Stomach (tissue), 9 donors: ENCODE measurements around the gene MUC20. TPM values are rescaled to one million over a fixed set of nuclear protein-coding genes. Genes with fewer than 3 reads are reported as not detected.
"Not testable (repeated sequence)": the region's sequence is repeated elsewhere in the genome, so short reads cannot be mapped to it uniquely, and the experiment has no call there.

Experiments
- DNase-seq, 2 donors: peaks; one replicate each; pipeline versions ENCODE4 v3.0.0 to v3.0.0-alpha.2; 2013 to 2019
- H3K27ac ChIP-seq, 5 donors: fragments of 200-600 bp in 4 of 5; sonication (generic) in 4 of 5; one replicate each; pipeline ENCODE4 v1.5.1; 2013 to 2019; ENCODE audit warnings: mild to moderate bottlenecking in 1 of 5, moderate library complexity in 1 of 5
- H3K27me3 ChIP-seq, 3 donors: fragments of 200-600 bp; sonication (generic); one replicate each; pipeline ENCODE4 v1.5.1; 2017 to 2019; ENCODE audit warnings: mixed run types in 1 of 3
- H3K36me3 ChIP-seq, 4 donors: fragments of 200-600 bp; sonication (generic); 1 replicate in 3 of 4; 2 replicates in 1 of 4; pipeline ENCODE4 v1.5.1; 2016 to 2019
- H3K4me1 ChIP-seq, 4 donors: fragments of 200-600 bp; sonication (generic); one replicate each; pipeline ENCODE4 v1.5.1; 2016 to 2019
- H3K4me3 ChIP-seq, 4 donors: fragments of 200-600 bp; sonication (generic) in 3 of 4; one replicate each; pipeline ENCODE4 v1.5.1; 2016 to 2019; ENCODE audit warnings: mild to moderate bottlenecking in 1 of 4
- H3K9me3 ChIP-seq, 4 donors: fragments of 200-600 bp; sonication (generic); one replicate each; pipeline ENCODE4 v1.5.1; 2016 to 2019
- EP300 ChIP-seq: sonication (generic); formaldehyde crosslinking; IDR thresholded peaks from one replicate; pipeline ENCODE4 v1.6.1; 2017; ENCODE audit warnings: antibody characterized with exemption
- POLR2A ChIP-seq, 4 donors: fragments of 450-650 bp; IDR thresholded peaks; one replicate each; pipeline ENCODE4 v1.6.1; 2016; ENCODE audit warnings: antibody characterized with exemption in 4 of 4, control low read depth in 2 of 4, mild to moderate bottlenecking in 1 of 4, moderate library complexity in 1 of 4
- POLR2AphosphoS5 ChIP-seq, 3 donors: sonication (generic); formaldehyde crosslinking; IDR thresholded peaks; one replicate each; pipeline ENCODE4 v1.6.1; 2016; ENCODE audit warnings: antibody characterized with exemption in 3 of 3
- WGBS, 5 donors: extraction: QIAGEN DNeasy Blood & Tissue Kit in 3 of 5; methylation state at CpG; one replicate each; pipeline versions ENCODE4 v1.1.5 to v1.1.7; 2013 to 2018; 5-methylcytosine and 5-hydroxymethylcytosine counted together
- intact Hi-C: fragments of 100-400 bp; cut with DNase I; formaldehyde crosslinking; loops from one replicate; pipeline ENCODE4 v1.15.1; 2023; ENCODE audit warnings: low total_unique reads
- polyA plus RNA-seq, 3 donors: library from polyadenylated mRNA; stranded (reverse); fragments of 200-250 nt; gene quantifications; one replicate each; pipeline ENCODE4 v1.2.3, GENCODE V29; 2013
- total RNA-seq, 5 donors: library from RNA; depleted of rRNA; stranded (reverse); fragments of >200 nt; gene quantifications; one replicate each; pipeline versions ENCODE4 v1.1.0 to v1.2.3, GENCODE V29; 2014 to 2016
- TF ChIP-seq, protein P1 (sequence below), 7 experiments: fragments of 450-650 bp in 4 of 7; fragments of 200-600 bp in 3 of 7; sonication (generic) in 3 of 7; IDR thresholded peaks; one replicate each; pipeline ENCODE4 v1.5.1; 2016 to 2019; ENCODE audit warnings: antibody characterized with exemption in 7 of 7, control low read depth in 2 of 7, mild to moderate bottlenecking in 1 of 7
- donor health status: healthy with polysubstance abuse.
- donor health status: Bipolar disorder and iron deficiency.
- donor health status: healthy.

The MUC20 gene
- total and polyA plus RNA-seq, 8 donors, result 3.8 to 64.8 (median 17.1) TPM

DNA sequence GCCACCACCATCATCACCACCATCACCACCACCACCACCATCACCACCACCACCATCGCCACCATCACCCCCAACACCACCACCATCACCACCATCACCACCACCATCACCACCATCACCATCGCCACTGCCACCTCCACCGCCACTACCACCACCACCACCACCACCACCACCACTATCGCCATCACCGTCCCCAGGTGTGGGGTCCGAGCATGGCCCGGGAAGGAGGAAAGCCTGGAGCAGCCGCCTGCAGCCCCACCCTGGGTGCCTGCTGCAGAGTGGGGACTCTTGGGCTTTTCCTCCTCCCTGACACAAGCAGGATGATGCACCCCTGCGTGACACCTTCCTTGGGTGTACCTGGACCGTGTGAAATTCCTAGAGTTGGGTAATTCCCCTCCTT lies 47.0 kb downstream of the MUC20 start:
- Histone ChIP-seq H3K9me3 (no peaks in the 10 kb centered on the region), H3K4me3 (no peak overlapping the region), H3K27ac (no peak overlapping the region), H3K4me1 (no peaks in the 10 kb centered on the region), H3K36me3 (no peaks in the 10 kb centered on the region), H3K27me3 (peaks cover 0 to 26% (median 14%) of the 10 kb centered on the region in 3 donors)
- intact Hi-C loops, result no loop called here
- no peak for DNase-seq
- 77 to 95% (median 81%) methylated on average over 6 to 10 of the region's 10 CpGs for WGBS, 5 donors
- TF ChIP-seq POLR2AphosphoS5 (IDR thresholded peaks at IDR 0.05) (no peak), EP300 (no peak)

- Histone ChIP-seq H3K9me3 (no peaks in the 10 kb centered on the region), H3K36me3 (no peaks in the 10 kb centered on the region), H3K4me1 (no peaks in the 10 kb centered on the region), H3K4me3 (no peak overlapping the region), H3K27me3 (peaks cover 0 to 19% (median 8%) of the 10 kb centered on the region in 3 donors), H3K27ac (no peak overlapping the region)
- WGBS, 5 donors, result 63 to 83% (median 77%) methylated on average over 6 of the region's 6 CpGs
- DNase-seq, result no peak
- intact Hi-C loops, result no loop called here
- TF ChIP-seq POLR2A (IDR thresholded peaks at IDR 0.05), result no peak
- TF ChIP-seq EP300, result no peak
- no peak for TF ChIP-seq POLR2AphosphoS5 (IDR thresholded peaks at IDR 0.05)
- TF ChIP-seq, protein P1, sequence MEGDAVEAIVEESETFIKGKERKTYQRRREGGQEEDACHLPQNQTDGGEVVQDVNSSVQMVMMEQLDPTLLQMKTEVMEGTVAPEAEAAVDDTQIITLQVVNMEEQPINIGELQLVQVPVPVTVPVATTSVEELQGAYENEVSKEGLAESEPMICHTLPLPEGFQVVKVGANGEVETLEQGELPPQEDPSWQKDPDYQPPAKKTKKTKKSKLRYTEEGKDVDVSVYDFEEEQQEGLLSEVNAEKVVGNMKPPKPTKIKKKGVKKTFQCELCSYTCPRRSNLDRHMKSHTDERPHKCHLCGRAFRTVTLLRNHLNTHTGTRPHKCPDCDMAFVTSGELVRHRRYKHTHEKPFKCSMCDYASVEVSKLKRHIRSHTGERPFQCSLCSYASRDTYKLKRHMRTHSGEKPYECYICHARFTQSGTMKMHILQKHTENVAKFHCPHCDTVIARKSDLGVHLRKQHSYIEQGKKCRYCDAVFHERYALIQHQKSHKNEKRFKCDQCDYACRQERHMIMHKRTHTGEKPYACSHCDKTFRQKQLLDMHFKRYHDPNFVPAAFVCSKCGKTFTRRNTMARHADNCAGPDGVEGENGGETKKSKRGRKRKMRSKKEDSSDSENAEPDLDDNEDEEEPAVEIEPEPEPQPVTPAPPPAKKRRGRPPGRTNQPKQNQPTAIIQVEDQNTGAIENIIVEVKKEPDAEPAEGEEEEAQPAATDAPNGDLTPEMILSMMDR (IDR thresholded peaks at IDR 0.05), result no peak
These were observed 47.6 kb downstream of the MUC20 start for GRCh38 chr3:195768414-195768813.

DNA sequence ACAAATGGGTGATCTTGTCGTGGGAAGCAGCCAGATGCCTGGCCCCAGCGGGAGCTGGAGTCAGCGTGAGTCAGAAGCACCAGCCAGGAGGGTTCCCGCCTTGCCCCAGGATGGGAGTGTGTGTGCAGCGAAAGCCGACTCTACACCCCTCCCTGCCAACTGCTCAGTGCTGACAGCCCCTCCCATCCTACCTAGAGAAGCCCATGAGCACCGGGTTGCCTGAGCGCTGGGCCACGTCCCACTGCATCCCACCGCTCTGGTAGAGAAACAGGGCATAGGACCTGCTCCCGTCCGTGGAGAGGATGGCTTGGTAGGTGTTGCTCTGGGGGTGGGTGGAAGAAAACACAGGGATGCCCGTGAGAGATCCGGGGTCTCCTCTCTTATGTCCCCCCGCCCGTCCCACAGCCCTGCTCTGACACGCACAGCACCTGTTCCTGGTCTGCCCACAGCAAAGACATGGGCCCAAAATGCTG lies 48.1 kb downstream of the MUC20 start:
- TF ChIP-seq POLR2AphosphoS5 (IDR thresholded peaks at IDR 0.05), result no peak
- TF ChIP-seq POLR2A (IDR thresholded peaks at IDR 0.05), result no peak
- TF ChIP-seq, protein P1 (IDR thresholded peaks at IDR 0.05), result no peak
- TF ChIP-seq EP300, result no peak
- no peak for DNase-seq
- H3K36me3 ChIP-seq, result no peaks in the 10 kb centered on the region
- peaks cover 0 to 15% (median 3%) of the 10 kb centered on the region in 3 donors for H3K27me3 ChIP-seq
- 75 to 84% (median 77%) methylated on average over 16 to 17 of the region's 17 CpGs for WGBS, 5 donors
- no peaks in the 10 kb centered on the region for H3K4me1 ChIP-seq
- H3K4me3 ChIP-seq, result no peak overlapping the region
- intact Hi-C loops, result no loop called here
- no peak overlapping the region for H3K27ac ChIP-seq
- H3K9me3 ChIP-seq, result no peaks in the 10 kb centered on the region

GRCh38 chr3:195769551-195769950 lies 48.8 kb downstream of the MUC20 start:
- Histone ChIP-seq H3K4me1 (no peaks in the 10 kb centered on the region), H3K36me3 (no peaks in the 10 kb centered on the region), H3K4me3 (no peak overlapping the region), H3K27ac (no peak overlapping the region), H3K9me3 (no peaks in the 10 kb centered on the region), H3K27me3 (peaks cover 0 to 8% (median 0%) of the 10 kb centered on the region in 3 donors)
- TF ChIP-seq POLR2A (IDR thresholded peaks at IDR 0.05) (no peak), EP300 (no peak), POLR2AphosphoS5 (IDR thresholded peaks at IDR 0.05) (no peak)
- TF ChIP-seq, protein P1 (IDR thresholded peaks at IDR 0.05), result no peak
- WGBS, 5 donors, result 89 to 93% (median 90%) methylated on average over 10 of the region's 10 CpGs
- DNase-seq, result no peak
- intact Hi-C loops, result no loop called here

DNA sequence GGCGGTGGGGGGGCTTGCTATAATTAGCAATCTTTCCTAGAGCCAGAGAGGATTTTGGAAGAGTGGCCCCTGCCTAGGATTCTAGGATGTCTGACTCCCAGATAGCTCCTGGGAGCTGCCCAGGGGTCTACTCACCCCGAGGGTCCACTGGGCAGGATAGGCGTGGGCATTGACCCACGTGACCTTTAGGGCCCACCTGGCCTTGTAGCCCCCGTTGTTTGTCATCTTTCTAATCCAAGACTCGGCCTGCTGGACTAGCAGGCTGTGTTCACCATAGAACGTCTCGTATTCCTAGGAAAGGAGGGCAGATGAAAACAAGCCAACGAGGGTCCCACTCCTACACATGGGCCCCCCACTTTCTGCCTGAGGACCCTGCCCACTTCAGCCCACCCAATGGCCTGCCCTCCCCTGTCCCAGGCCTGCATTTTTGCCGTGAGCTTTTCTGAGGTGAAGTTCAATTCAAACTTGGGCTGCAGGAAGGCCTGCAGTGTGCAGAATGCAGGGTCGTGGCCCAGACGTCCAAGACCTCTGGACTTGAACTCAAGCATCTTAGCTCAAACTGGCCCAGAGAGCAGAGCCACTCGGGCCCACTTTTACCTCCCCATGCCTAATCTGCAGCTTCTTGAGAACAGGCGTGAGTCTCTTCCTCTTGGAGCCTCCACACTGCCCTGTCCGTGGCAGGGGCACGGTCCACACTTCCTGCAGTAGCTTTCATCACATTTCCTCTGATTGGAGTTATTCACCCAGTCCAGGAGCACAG lies 49.5 kb downstream of the MUC20 start:
- DNase-seq, result no peak
- Histone ChIP-seq H3K27me3 (peaks cover 0 to under 1% (median 0%) of the 10 kb centered on the region in 3 donors), H3K4me1 (no peaks in the 10 kb centered on the region), H3K9me3 (no peaks in the 10 kb centered on the region), H3K27ac (no peak overlapping the region), H3K36me3 (no peaks in the 10 kb centered on the region), H3K4me3 (no peak overlapping the region)
- 68 to 83% (median 73%) methylated on average over 16 of the region's 16 CpGs for WGBS, 5 donors
- TF ChIP-seq, protein P1 (IDR thresholded peaks at IDR 0.05), result no peak
- TF ChIP-seq POLR2A (IDR thresholded peaks at IDR 0.05) (no peak), POLR2AphosphoS5 (IDR thresholded peaks at IDR 0.05) (no peak), EP300 (no peak)
- intact Hi-C loops, result no loop called here

DNA sequence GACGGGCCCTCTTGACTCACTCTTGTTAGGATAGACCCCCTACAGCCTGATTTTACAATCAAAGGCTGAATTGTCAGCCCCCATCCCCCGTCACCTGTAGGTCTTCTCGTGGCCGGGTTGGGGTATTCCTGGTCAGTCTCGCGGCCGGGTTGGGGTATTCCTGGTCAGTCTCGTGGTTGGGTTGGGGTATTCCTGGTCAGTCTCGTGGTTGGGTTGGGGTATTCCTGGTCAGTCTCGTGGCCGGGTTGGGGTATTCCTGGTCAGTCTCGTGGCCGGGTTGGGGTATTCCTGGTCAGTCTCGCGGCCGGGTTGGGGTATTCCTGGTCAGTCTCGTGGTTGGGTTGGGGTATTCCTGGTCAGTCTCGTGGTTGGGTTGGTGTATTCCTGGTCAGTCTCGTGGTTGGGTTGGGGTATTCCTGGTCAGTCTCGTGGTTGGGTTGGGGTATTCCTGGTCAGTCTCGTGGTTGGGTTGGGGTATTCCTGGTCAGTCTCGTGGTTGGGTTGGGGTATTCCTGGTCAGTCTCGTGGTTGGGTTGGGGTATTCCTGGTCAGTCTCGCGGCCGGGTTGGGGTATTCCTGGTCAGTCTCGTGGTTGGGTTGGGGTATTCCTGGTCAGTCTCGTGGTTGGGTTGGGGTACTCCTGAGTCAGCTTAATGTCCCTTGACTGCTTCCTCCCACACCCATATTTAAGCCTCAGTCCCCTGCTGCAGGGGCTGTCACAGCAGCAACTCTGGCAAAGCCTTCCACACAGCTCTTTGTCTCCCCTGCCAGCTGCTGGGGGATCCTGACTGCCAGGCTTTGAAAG lies 50.3 kb downstream of the MUC20 start:
- H3K27me3 ChIP-seq, H3K27ac ChIP-seq, H3K4me3 ChIP-seq, intact Hi-C loops, H3K36me3 ChIP-seq, DNase-seq, H3K9me3 ChIP-seq, H3K4me1 ChIP-seq: not testable (repeated sequence)
- WGBS, 5 donors, result 85 to 95% (median 92%) methylated on average over 14 to 24 of the region's 28 CpGs
